SH-SY5Y (cell line): ENCODE data around the gene ATP9B.

ENCODE experiments used
- GATA2 ChIP-seq: IDR thresholded peaks from 2 replicates; pipeline ENCODE4 v1.6.1; 2011; ENCODE audit warnings: mild to moderate bottlenecking, low read depth, low read length
- GATA3 ChIP-seq: IDR thresholded peaks from 2 replicates; pipeline ENCODE4 v1.6.1; 2011; ENCODE audit warnings: low read depth, mild to moderate bottlenecking, low read length, moderate library complexity

The ATP9B gene

DNA sequence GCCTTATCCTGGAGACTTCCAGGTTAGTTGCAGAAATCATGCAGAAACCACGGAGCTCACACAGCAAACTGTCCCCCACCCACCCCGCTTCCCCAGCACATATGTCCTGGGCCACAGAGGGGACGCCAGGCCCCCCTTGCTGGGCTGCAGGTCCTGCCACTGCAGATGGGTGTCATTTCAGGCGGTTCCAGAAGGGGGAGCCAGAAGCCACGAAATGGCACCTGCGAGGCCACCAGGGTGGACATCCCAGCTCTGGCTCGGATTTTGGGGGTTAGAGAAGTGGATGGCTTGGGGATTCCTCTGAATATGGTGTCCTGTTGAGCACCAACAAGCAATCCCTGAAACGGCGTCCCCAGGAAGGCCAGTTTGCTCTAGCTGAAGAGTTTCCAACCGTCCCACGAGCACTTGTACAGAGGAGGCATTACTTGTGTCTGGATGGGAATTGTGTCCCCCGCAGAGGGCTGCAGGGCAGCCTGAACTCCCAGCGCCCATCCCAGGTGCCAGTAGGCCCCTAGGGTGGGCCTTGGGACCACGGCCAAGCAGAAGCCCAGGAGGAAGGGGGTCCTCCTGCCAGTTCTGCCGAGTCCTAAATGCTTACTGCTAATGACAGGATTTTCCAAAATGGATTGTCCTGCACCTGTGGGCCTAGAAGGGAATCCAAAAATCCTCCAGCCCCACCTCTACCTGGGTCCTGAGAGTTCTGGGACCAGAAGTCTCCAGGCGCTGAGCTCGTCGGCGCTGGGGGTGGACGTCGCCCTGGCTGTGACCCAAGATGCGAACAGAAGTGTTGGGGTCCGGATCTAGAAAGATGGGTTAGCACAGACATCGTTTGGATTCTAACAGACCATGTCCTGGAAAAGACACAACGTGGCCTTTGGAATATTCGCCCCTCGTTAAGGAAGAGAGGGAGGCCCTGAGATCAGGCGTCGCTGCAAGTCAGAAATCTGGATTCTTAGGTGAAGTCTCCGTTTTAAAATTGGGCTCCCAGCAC, 311.9 kb downstream of the ATP9B start:
- no peak for TF ChIP-seq GATA2

DNA sequence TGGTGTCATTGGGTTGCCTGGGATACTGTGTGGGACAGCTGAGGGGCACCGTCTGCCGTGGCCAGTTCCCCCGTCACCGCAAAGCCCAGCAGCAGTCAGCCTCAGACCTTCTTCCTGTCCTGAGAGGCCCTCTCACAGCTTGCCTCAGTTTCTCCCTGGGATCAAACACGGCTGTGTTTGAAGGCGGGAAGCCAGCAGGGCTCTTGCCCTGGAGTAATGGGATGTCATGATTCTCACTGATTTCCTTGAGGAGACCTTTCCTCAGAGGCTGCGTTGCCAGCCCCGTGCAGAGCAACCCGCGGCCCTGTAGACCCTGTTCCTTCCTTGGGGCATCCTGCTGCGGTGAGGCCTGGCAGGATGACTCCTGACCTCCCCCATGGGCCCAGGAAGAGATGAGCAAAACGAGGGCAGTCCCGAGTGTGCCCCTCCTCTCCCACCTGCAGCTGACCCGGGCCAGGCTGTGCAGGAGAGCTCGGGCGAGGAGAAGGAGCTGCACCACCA, 312.7 kb downstream of the ATP9B start:
- TF ChIP-seq GATA2: no peak
- no peak for TF ChIP-seq GATA3

DNA sequence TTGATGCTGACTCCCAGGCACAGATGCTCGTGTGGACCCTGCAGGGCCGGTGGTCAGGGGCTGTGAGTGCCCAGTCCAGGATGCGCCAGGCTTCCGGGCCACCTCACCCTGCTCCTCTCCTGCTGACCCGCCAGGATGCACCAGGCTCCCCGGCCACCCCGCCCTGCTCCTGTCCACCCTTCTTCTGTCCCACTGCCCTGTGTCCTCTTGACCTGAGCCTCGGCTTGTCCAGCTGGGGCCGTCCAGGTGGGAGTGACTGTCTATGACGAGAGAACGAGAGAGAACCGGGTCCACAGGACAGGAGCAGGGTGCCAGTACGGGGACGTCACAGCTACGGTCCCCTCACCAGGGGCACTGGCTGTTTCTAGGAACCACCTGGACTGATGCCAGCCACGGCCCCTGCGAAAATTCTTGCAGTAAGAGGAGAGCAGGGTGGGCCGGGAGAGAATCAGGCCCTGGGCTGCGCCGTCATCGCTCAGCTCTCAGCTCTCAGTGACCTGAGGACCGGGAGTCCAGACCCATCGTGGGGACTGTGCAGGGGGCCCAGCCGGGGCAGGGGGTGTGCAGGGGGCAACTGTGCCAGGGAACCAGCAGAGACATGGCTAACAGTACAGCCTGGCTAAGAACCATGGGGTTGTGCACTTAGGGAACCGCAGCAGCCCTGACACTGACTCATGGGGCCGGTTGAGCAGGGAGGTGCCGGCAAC, 313.6 kb downstream of the ATP9B start:
- no peak for TF ChIP-seq GATA3
- no peak for TF ChIP-seq GATA2

DNA sequence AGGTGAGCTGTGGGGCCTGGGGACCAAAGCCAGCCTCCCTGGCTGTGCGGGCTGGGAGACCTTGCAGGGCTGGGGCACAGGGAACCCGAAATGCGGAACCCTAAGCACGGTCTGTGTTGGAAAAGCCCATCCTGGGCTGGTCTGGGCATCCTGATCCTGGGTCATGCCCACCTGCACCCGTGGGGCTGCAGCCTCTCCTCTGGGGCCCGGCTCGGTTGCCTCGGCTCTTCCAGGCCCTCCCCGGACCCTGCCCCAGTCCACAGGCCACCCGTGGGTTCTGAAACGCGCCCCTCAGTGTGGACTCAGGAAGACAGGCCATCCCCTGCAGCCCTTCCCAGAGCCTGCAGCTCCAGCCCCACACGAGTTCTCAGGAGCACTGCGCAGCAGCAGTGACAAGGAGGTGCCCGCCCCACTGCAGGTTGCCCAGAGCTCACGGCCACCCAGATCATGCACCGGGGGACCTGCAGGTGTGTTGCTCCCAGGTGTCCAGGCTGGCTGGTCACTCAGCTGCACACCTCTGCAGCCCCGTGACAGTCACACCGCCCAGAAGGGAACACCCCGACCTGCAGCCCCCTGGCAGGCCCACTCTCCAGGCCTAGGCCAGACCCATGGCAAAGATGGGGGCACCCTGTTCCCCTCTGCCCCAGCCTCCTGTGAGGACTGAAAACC, 314.3 kb downstream of the ATP9B start:
- TF ChIP-seq GATA2 (no peak), GATA3 (no peak)

DNA sequence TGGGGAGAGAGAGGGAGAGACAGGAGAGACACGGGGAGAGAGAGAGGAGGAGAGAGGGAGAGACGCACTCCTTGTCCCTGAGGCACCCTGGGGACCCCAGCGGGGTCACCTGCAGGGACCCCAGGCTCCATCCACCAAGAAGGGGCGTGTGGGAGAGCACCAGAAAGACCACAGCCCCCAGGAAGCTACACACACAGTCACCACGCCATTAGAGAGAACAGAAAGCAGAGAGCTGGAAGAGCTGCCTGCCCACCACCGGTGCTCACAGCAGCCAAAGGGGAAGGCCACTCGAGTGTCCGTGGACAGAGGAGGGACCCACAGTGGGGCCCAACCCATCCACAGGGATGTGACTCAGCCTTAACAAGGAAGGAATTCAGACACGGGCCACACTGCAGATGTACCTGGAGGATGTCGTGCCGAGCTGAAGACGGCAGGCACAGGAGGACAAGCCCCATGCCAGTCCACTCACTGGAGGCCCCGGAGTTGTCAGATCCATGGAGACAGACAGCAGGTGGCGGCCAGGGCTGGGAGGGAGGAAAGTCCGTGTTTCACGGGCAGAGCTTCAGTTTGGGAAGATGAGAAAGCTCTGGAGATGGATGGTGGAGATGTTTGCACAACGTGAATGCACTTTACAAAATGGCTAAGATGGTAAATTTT, 315.1 kb downstream of the ATP9B start:
- TF ChIP-seq GATA2: no peak
- no peak for TF ChIP-seq GATA3

DNA sequence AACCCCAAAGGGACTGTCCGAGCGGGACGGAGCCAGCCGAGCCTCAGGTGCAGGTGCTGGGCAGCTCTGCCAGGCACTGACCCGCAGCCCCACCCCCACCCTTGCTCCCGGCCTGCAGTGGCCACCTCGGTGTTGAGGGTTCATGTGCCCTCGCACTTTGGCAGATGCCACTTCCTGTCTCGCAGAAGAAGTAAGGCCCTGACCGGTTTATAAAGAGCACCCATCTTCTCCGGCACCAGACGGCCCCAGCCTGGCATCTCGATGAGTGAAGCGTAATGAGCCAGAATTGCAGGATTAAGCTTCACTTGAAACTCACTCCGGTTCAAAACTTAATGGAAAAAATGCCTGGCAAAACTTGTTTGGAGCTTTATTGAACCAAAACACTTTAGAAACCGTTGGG, 315.6 kb downstream of the ATP9B start:
- TF ChIP-seq GATA3 (no peak), GATA2 (no peak)

DNA sequence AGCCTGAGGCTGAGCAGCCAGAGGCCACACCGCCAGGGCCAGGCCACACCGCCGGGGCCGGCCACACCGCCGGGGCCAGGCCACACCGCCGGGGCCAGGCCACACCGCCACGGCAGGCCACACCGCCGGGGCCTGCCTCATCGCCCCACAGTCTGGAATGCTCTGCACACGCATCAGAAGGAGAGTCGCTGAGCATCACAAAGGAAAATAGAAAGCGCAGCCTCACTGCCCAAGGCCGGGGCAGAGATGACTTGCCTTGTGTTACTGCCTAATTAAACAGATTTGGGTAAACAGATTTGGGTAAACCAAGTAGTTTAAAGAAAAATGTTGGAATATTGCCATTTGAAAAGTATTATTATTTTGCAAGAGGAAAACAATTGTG, 316.1 kb downstream of the ATP9B start:
- no peak for TF ChIP-seq GATA3
- TF ChIP-seq GATA2: no peak

DNA sequence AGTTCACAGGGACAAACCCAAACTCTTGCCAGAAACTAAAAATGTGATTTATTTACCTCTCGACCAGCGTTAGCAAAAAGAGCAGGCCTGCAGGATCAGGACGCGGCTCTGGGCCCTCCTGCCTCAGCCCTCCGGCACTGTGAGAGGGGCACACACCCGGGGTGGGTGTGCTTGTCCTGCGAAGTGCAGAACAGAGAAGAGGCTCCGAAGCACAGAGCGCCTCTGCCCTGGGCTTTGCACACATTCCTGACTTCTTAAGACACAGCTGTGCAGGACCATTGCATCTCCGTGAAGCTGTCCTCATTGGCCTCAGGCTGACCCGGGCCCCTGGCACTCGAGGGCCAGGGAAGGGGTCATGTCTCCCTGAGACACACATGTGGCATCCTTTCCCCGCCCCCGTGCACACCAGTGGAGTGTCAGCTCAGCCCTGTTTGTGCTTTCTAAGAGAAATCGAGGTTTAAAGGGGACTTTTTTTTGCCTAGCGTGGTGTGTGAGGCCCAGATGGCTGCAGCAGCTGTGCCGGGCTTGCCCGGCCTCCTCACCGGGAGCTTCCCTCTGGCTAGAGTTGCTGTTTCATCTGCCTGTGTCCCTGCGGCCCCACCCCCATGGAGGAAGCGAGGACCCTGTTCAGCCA, 316.6 kb downstream of the ATP9B start:
- no peak for TF ChIP-seq GATA2
- TF ChIP-seq GATA3: no peak

DNA sequence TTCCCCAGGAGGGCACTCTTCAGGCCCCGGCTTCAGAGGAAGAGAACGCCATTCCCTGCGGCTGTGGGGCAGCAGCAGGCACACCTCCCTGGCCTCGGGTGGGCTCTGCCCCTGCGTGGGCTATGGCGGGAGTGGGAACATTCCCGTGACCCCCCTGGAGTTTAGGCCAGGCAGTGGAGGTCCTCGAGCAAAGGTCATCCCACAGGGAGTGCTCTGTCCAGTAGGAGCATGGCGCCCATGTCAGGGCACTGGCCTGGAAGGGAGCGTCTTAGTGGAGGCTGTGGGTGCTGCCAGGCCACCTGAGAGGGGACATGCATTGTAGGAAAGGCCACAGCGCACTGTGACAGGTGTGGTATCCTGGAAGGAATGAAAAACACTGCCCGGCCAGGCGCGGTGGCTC, 317.4 kb downstream of the ATP9B start:
- TF ChIP-seq GATA3: no peak
- no peak for TF ChIP-seq GATA2

DNA sequence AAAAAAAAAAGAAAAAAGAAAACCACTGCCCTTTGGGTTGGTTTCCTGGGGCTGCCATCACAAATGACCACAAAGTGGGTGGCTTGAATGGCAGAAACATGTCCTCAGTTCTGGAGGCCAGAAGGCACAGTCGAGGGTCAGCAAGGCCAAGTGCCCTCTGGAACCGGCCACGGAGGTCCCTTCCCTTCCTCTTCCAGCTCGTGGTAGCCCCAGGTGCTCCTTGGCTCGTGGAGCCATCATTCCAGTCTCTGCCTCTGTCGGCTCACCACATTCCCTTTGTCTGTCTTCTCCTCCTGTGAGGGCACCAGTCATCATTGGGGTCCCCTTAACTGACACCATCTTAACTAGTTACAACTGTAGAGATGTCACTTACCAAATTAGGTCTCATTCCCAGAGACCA, 318.0 kb downstream of the ATP9B start:
- no peak for TF ChIP-seq GATA2
- TF ChIP-seq GATA3: no peak

DNA sequence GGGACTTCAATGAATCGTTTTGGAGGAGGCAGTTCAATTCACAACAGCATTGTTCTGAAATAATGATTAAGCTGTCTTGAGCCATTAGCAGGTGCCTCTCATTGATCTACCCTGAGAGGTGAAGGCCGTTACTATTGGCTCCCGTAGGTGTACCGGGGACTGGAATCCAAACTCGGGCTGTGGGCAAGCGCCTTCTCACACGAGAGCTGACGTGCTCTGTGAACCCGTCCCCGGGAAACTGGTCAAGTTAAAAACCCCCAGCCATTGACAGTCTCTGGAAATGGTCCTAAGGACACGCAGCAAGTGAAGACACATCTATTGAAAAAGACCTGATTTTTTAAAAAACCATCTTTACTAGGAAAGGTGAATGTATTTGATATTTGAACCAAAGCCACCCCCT, 318.4 kb downstream of the ATP9B start:
- no peak for TF ChIP-seq GATA3
- no peak for TF ChIP-seq GATA2

DNA sequence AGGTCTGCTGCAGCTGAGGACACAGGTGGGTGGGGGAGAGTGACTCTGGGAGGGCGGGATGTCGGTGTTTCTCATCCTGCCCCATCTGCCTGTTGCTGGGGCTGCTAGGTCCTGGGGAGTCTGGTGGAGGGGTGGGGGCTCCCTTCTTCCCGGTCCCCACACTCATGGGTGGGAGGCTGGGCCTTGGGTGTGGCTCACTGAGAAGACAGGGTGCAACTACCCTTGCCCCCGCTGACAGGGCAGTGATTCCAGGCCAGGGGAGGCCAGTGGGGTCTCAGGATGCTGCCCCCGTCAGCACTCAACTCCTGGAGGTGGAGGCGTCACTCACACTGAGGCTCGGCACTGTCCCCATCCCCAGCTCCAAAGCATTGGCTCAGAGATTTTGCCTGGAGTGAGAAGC, 318.8 kb downstream of the ATP9B start:
- TF ChIP-seq GATA2: no peak
- no peak for TF ChIP-seq GATA3

DNA sequence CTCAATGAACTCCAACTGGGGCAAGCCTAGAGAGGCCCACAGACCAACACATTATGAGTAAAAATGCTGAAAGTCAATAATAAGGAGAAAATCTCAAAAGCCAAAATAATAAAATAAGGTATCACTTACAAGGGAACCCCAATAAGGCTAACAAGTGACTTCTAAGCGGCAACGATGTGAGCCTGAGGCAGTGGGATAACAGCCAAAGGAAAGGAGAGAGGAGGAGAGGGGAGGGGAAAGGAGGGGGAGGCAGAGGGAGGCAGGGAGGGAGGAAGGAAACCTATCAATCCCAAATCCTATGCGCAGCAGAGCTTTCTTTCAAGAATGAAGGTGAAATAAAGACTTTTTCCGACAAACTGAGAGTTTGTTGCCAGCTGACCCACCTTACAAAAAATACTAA, 320.5 kb downstream of the ATP9B start:
- TF ChIP-seq GATA2: no peak
